AG09309 (cell line): ENCODE measurements around the gene RNF145.

Experiments used
- DNase-seq: peaks from one replicate; pipeline ENCODE4 v3.0.0-alpha.2; 2010; ENCODE audit warnings: low read depth
- H3K4me3 ChIP-seq: 2 replicates; pipeline ENCODE4 v1.5.1; 2011; ENCODE audit warnings: mild to moderate bottlenecking, low read depth, low read length, moderate library complexity; ENCODE audit not compliant: control insufficient read depth
- CTCF ChIP-seq: IDR thresholded peaks from 2 replicates; pipeline ENCODE4 v1.5.1; 2011; ENCODE audit warnings: mild to moderate bottlenecking, low read depth, low read length, inconsistent platforms; ENCODE audit not compliant: insufficient read depth, control insufficient read depth; ENCODE audit errors: missing control alignments

RNF145 gene

DNA sequence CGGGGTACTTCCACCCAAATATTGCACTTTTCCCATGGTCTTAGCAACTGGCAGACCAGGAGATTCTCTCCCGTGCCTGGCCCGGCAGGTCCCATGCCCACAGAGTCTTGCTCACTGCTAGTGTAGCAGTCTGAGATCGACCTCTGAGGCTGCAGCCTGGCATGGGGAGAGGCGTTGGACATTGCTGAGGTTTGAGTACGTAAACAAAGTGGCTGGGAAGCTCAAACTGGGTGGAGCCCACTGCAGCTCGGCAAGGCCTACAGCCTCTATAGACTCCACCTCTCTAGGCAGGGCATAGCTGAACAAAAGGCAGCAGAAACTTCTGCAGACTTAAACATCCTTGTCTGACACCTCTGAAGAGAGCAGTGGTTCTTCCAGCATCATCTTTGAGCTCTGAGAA, 69.6 kb downstream of the RNF145 start:
- TF ChIP-seq CTCF = no peak
- no peak overlapping the region for H3K4me3 ChIP-seq
- DNase-seq = no peak

DNA sequence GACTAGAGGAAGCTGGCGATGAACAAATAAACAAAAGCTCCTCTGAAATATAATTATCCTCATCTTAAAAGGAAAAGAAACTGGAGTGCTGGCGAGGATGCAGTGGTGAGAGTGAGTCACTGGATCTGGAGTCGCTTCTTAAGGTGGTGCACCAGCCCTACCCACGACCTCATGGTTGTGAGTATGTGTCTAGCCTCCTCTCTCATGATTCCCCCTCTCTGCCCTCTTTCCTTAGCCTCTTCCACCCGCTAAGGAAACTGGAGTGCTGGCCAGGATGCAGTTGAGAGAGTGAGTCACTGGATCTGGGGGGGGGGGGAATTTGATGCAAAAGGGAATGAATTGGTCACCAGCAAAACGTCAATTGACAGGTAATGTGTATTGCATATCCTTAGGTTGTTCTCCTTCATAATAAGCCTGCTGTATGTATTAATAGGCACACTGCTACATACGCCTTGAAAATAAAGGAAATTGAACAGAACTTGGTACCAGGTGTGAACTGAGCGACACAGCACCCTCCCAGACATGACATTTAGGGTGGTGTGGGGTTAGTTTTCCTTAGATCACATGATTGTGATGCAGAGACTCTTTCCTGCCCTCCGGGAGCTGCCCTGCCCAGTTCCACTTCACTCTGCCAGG, 73.3 kb downstream of the RNF145 start:
- H3K4me3 ChIP-seq = no peak overlapping the region
- DNase-seq = peak; percentile 23
- no peak for TF ChIP-seq CTCF

- H3K4me3 ChIP-seq = no peak overlapping the region
- DNase-seq = peak; percentile 78
- peak; percentile 64 for TF ChIP-seq CTCF
These were observed 76.2 kb downstream of the RNF145 start for GRCh38 chr5:159133041-159133741.

DNA sequence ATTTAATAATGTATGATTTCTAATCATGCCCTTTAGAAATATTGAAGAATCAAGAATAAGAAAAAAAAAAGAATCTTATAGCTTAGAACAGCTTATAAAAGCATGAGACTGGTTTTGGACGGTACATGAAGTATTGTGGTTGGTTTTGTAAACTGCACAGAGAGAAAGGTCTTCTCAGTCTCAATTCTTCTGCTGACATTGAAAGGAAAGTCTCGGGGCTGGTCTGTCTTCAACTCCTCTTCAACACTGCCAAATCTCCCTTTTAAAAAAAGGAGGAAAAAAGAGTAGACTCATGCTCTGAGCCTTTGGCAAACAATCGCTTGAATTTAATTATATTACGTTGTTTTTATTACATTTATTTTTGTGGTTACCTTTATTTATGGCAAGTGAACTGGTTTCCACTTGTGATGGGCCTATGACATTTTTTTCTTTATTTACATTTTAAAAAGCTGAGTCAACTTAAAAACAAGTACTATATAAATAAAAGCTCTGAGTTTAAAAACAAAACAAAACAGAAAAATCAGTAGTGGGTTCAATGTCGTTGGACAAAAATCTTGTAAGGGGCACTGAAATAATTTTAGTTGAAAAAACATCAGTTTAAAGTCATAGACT, 76.8 kb downstream of the RNF145 start:
- H3K4me3 ChIP-seq = no peak overlapping the region
- no peak for DNase-seq
- no peak for TF ChIP-seq CTCF

- no peak overlapping the region for H3K4me3 ChIP-seq
- no peak for TF ChIP-seq CTCF
- no peak for DNase-seq
These were observed 77.4 kb downstream of the RNF145 start for GRCh38 chr5:159131951-159132350.

- DNase-seq = no peak
These were observed 78.5 kb downstream of the RNF145 start for GRCh38 chr5:159130871-159131270.

More at GRCh38 chr5:159130871-159131270, 78.5 kb downstream of the RNF145 start:
- TF ChIP-seq CTCF = no peak
- H3K4me3 ChIP-seq = no peak overlapping the region
